ENCODE results near the gene FSIP1.
"Not testable (repeated sequence)": the region's sequence is repeated elsewhere in the genome, so short reads cannot be mapped to it uniquely, and the experiment has no call there.

The FSIP1 gene

DNA sequence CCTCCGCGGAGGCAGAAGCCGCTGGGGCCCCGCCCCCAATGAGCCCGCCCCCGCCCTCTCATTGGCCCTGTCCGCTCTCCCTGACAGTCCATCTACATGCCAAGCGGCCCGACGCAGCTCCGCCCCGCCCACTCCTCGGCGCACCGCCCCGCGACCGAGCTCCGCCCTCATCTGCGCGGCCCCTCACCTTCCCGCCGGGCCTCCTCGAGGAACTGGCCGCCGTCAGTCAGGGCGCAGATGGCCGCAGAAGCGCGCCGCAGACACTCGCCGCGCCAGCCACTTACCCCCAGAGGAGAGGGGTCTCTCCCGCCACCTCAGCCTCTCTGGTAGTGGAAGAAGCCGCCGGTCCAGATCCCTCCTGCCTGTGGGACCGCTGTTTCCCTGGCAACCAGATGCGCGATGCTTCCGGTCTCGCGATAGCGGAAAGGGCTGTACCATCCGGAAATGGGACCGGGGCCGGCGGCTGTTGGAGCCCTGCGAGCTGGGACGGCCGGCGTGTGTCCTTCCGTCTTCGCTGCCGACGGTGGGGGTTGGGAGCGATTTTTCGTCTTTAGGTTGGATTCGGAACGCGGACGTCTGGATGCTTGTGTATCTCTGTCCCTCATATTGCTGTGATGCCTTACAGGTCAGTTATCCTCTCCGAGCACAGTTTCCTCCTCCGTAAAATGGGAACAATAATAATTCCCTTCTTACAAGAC is at the start of gene FSIP1:
FSIP1 (minus strand) TSS at position 401 of the 698 bp plus-strand sequence. CDS start 6,317 bp downstream, outside the sequence.
- DNase-seq (ENCODE audit: low read depth): peak; percentile 89

DNA sequence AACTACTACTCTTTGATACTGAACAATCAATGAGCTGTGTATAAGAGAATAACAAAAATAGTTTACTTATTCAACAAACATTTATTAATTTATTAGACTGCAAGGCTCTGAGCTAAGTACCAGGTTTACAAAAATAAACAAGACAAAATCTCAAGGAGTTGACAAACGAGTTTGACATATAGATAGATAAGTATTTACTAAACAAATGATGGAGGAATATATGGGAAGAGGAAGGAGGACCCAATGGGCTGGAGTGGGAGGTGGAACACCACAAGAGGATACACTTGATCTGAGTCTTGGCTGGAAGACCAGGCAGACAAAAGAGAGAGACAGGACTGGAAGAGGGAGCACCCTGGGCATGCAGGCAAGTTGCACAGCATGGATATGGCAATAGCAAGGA is 47.5 kb upstream of the FSIP1 start:
- no peak for DNase-seq (ENCODE audit: low read depth)

DNA sequence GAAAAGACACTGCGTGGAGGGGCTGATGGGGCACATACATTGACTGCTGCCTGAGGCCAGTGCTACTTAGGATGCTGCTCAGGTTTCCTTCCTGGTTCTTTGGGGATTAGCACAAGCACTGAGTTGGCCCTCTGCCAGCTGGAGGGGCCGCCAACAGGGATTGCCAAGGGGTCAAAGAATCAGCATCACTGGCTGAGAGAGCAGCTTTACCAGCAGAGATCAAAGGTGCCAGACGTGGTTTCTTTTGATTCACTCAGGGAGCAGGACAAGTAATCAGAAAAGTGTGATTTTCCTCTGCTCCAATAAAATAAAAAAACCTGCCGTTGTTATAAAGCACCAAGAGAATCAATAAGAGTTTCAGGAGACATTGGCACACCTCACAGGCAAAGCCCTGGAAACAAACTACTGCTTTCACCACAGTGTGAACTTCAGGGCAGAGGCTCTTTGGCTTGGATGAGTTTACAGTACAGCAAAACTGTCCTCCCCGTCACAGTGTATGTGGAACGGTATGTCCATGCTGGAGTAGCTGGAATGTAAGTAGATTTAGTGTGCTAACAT is 45.8 kb upstream of the FSIP1 start:
- DNase-seq (ENCODE audit: low read depth): no peak

DNA sequence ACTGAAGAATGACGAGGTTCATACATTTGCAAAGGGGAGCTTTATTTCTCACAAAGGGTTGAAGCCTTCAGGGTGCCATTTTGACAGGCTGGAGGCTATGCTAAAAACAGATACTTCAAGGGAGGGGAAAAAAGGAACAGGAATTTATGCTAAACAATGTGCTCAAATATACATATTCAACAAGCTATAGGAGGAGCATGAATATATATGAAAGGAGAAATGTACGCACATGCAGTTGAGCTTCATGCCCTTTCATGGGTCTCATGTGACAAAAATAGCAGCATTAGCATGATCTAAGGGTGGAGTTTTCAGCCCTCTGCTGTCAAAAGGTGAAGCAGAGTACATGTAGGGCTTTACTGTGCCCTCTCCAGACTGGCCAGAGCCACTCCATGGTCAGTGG is 44.3 kb upstream of the FSIP1 start:
- no peak for DNase-seq (ENCODE audit: low read depth)

DNA sequence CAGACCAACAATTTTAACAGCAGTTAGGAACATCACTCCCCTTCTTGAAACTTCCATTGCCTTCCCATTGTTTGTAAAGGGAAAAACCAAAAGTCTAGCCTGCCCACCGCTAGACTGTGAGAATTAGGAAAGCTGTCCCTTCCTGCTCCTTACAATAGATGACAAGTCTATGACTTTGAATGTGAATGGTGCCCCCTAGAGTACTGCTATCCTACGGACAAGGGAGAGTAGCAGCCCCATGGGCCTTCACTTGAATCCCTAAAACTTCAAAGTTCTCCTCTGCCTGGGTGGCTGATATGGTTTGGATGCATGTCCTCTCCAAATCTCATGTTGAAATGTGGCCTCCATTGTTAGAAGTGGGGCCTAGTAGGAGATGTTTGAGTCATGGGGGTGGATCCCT is 41.0 kb upstream of the FSIP1 start:
- no peak for DNase-seq (ENCODE audit: low read depth)

DNA sequence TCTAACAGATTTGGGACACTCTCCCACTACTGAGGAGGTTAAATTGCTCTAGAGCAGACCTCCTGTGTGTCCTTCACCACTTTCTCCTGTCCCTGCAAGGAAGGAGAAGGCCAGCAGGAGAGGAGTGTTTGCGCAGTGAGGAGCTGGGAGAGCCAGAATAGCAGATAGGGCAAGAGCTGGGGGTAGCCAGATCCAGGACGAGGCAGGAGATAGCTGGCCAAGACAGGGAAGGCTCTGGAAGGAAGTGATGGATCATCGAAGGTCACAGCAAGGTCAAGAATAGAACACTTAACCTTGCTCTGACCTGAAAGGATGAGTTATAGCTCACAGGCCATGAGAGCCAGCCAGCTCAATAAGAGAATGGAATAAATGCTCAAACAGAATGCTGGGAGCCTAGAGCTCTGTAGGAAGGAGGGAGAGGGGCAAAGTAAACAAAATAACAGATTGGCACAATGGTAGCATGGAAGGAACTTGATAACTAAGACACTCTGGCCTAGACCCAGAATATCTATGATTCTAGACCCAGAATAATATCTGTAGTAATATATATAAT is 37.5 kb upstream of the FSIP1 start:
- no peak for DNase-seq (ENCODE audit: low read depth)

DNA sequence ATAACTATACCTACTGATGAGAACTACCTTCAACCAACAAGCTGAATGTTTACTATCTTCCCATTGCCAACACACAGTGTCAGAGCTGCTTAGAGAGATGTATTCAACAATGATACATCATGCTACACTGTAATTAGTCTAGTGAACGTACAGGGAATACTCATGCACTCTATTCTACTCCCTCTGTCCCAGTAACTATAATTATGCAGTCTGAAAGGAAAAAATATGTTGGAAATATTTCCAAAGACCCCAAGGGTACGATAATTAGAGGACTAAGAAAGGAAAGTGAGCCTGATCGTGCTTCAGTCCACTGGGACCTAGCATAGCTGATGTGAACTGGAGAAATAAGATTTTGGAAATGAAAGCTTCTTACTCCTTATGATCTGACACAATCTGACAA is 36.9 kb upstream of the FSIP1 start:
- no peak for DNase-seq (ENCODE audit: low read depth)

DNA sequence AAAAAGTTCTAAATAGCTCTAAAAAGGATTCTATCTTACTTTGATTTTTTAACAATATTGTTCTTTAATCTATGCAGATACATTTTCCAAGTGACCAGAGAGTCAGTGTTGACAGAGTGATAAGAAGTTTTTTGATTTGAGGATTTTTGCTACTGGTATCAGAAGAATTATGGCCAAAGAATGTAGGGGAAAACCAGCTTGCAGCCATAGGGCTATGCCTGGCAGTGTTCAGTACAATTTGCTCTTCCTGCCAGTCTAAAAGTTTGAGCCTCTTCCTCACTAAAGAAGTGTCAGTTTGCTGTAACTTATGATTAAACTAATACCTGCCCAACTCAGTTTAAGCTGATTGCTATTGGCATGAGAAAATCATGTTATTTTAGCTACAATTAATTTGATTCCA is 35.3 kb upstream of the FSIP1 start:
- DNase-seq (ENCODE audit: low read depth): no peak

DNA sequence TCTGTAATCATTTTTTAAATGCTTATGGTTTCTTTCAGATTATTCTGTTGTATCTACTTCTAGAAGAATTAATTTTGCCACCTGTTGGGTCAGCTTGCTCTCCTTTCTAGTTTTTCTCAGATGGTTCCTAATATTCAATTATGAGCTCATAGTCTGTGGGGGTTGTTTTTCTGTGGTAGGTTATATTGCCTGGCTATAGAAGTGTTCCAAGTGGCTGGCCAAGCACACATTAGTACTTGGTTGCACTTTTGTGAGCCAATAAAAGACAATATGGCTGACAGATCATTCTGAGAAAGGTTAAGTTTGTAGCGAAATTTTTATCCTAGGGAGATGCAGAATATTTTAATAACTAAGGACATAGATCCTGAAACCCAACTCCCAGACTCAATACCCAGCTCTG is 31.8 kb upstream of the FSIP1 start:
- no peak for DNase-seq (ENCODE audit: low read depth)

DNA sequence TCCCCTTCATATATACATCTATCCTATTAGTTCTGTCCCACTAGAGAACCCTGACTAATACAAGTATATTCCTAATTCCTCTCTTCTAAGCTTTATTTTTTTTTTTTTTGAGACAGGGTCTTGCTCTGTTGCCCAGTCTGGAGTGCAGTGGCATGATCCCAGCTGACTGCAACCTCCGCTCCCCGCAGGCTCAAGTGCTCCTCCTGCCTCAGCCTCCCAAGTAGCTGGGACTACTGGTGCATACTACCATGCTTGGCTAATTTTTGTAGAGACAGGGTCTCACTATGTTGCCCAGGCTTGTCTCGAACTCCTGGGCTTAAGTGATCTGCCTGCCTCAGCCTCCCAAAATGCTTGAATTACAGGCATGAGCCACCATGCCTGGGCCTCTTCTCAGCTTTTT is 30.0 kb upstream of the FSIP1 start:
- not testable (repeated sequence) for DNase-seq (ENCODE audit: low read depth)

DNA sequence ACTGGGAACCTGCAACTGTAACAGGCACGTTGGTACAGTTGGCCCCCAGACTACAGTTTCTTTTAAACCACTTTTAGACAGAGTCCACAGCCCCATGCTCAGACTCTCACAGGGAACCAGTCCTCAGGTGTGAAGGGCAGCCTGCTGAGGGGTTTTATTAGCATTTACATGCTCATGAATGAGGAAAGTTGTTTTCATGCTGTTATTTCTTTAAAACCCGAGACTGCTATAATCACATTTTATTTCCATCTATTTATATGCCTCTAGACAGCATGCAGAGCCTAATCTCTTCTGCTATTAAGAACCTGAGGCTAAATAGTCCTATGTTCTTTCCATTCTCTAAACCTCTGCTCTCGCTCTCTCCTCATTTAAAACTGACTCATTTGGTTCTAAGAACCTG is 26.3 kb upstream of the FSIP1 start:
- DNase-seq (ENCODE audit: low read depth): no peak

DNA sequence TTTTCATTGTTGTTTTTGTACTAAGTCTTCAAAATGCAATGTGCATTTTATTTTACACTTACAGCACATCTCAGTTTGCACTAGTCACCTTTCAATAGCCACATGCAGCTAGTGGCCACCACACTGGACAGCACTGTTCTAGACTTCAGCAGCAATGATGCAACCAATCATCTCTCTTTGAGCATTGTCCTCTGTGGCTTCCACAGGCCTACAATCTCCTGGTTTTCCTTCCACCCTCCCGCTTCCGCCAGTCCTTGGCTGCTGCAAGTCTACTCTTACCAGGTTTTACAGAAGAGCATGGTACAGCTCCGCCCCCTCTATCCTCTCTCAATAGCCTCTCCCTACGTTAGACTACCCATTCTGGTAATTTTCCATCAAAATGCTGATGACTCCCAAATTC is 25.1 kb upstream of the FSIP1 start:
- DNase-seq (ENCODE audit: low read depth): no peak

DNA sequence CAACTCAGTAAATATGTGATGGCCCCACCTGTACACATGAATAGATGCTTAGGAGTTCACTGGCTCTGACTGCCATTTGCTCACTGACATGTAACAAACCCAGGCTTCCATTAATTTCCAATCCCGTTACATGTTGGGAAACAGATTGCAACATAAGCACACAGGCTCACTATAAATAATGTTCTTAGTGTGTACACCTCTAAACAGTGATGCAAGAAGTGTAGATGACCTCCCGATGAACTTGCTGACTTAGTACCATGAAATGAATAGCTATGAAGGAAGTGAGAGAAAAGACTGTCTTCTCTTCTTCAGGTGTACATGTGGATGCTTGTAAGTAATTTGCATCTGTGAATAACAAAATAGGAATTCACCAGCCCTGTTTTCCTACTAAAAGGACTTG is 21.4 kb upstream of the FSIP1 start:
- no peak for DNase-seq (ENCODE audit: low read depth)

DNA sequence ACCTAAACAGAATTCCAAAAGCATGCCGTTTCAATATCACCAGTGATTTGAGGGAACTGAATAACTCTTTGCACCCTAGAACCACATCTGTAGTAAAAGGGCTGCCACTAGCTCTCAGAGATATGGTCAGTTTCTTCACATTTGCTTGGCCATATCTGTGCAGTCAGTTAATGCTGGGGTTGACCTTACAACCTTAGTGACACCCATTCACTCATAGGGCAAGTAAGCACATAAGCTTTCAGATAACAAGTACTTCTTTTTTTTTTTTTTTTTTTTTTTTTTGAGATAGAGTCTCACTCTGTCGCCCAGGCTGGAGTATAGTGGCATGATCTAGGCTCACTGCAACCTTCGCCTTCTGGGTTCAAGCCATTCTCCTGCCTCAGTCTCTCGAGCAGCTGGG is 20.4 kb upstream of the FSIP1 start:
- no peak for DNase-seq (ENCODE audit: low read depth)

DNA sequence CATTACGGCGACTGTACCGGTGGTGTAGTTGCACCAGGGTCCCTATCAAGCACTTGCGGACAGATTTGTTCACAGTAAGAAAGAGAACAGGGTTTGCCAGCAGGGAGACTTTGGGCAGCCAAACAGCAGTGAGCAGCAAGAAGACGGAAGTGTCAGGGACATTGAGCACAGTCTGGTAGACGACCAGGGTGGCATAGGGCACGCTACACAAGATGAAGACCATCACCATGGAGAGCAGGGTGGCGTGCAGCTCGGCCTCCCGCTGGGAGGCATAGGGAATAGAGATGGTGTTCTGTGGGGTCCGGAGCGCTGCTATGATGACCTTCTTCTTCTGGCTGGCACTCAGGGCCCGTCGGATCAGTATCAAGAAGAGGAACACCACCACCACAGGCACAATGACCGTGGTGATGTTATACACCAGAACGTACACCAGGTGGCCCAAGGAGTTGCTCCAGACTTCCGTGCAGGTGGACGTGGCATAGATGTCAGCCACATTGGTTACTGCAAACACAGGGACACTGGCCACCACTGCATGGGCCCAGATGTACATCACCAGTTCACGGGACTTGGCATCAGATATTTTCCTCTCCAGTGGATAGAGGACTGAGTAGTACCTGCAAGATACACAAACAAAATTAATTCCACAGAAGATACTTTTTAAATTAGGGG is 19.1 kb upstream of the FSIP1 start:
- DNase-seq (ENCODE audit: low read depth): no peak

DNA sequence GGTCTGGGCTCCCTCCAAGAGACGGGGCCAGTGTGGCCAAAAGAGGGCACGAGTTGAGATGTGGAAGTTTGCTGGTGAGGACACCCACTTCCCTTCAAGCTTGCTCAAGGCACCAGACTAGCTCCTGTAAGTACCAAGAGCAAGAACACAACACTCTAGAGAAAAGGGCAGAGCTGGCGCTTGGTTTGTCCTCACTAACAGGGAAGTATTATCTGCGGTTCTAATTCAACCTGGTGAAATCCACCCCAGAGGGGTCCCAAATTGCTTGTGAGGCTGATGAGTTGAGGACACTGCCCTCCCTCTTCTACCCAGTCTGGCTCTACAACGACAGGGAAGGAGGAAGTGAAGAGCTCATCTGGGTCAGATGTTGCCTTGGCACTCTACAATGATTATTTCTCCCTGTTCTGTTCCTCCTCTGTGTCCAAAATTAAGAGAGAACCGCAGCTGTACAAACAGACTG is 16.9 kb upstream of the FSIP1 start:
- DNase-seq (ENCODE audit: low read depth): no peak

DNA sequence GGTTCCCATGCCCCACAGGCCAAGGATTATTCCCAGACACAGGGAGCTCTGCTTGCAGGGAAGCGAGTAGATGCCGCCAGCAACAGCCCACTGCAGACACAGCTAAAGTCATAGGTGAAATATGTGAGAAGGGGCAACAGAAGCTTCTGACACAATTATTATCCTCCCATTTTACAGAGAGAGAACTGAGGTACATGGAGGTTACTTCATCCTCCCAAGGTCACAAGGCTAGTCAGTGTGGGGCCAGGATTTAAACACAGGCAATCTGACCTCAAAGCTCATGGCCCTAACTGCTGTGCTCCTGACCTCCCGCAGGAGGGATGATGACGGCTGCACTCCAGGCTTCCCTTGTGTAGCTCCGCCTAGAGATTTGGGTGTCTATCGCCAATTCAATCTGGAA is 15.7 kb upstream of the FSIP1 start:
- no peak for DNase-seq (ENCODE audit: low read depth)

DNA sequence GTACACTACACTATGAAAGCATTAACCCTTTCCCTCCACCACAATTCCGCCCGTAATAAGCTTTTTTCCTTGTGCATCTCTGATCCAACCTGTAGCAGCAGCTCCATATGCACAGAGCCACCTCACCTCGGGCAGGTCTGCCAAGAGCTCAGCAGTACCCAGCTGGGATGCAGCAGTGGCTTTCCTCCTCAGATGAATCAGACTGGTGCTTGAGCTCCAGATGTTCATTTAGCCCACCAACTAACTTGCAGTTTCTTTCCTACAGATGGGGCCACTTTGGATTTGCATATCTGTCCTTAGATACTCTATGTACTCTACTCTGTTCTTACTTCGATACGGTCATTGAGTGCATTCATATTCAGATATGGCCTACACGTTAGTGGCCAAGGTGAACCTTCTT is 14.8 kb upstream of the FSIP1 start:
- DNase-seq (ENCODE audit: low read depth): no peak

DNA sequence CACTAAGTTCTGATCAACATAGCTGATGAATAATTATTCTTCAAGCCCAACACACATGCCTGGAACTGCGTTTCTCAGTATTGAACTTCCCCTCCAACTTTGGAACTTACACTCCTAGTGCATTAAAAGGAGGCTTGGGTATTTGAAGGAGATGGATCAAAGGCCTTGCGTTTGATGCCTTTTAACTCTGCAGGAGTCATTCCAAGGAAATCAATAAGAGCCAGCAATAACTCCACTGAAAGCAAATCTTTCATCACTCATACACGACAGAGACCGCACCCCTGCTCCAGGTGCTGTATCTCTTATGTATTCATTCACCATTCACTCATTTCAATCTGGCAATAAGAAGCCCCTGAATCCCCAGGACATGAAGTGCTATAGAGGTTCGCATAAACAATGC is 14.0 kb upstream of the FSIP1 start:
- DNase-seq (ENCODE audit: low read depth): no peak

DNA sequence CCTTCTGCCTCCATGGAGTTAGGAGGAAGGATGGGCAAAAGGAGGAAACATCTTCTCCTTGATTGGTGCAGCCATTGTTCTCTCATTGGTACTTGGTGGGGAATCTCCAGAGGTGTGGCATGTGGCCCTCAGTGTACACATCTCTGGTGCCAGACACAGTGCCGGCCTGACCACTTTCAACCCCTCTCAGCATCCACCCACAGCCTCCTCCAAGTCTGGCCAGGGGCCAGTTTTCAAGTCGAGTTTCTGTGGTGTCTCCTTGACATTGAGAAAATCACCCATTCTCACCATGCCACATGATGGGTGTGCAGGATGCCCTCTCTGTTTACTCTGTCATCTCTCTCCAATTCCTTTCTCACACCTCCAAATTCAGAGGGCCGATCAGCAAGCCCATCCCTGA is 12.8 kb upstream of the FSIP1 start:
- no peak for DNase-seq (ENCODE audit: low read depth)

DNA sequence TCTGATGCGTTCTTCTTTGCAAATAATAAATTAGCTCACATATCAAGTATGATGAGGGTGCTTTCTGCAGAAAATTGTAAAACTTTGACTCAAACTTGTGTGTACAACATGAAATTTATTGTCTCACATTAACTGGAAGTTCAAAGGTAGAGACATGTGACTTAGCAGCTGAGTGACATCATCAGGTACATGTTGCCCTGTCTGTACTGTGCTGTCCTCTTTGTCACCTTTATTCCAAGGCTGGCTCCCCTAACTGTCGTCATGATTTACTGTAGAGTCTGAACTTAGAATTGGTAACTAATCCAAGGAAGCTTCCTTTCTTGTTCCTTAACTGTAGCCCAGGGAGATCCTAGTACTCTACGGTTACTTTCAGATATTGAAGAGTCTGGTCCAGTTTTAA is 12.3 kb upstream of the FSIP1 start:
- DNase-seq (ENCODE audit: low read depth): no peak

DNA sequence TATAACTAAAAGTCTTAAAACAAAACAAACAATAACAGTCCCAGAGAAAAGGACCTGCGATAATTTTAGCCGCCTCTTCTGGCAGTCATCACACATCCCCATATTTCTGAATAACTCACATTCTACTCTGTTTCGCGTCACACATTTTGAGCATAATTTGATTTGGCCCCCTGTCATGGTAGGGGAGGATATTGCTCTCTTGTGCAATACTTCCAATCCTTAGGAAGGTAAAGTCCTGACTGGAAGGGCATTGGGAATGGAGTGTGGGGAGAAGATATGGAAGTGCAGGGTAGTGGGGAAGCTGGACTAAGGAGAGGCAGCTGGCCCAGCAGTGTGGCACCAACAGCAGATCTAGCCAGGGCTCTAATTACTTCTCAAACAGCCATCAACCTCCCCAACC is 11.3 kb upstream of the FSIP1 start:
- no peak for DNase-seq (ENCODE audit: low read depth)

DNA sequence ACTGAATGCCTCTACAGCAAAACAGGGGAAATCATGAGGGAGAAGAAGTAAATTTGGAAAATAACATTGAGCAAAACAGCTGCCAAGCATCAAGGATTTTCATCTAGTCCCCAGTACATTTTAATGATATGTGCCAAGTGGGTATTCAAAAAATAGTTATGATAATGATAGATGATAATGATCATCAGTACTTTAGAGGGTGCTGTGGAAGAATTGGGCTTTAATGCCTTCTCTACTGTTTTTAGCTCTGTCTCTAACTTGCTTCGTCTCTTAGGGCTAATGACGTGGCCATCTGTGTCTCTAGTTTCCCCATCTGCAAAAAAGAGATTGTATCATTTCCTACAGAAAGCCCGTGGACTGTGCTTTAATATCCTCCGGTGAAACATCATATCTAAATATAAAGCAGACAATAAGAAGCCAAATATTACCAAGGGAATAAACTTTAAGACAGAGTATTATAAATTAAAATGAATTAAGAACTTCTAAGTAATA is 10.2 kb upstream of the FSIP1 start:
- DNase-seq (ENCODE audit: low read depth): no peak
